ENCODE results near the gene CLMP.
"Not testable (repeated sequence)": the region's sequence is repeated elsewhere in the genome, so short reads cannot be mapped to it uniquely, and the experiment has no call there.

Gene CLMP

GRCh38 chr11:123100379-123101085, 94.5 kb downstream of the CLMP start:
- no peak for DNase-seq (ENCODE audit: low read depth)
- no peak overlapping the region for H3K4me3 ChIP-seq (ENCODE audit: low read length)
- TF ChIP-seq CTCF (conservative IDR thresholded peaks at IDR 0.05; ENCODE audit: low read length) = no peak

- DNase-seq (ENCODE audit: low read depth) = no peak
- H3K4me3 ChIP-seq (ENCODE audit: low read length) = no peak overlapping the region
- no peak for TF ChIP-seq CTCF (conservative IDR thresholded peaks at IDR 0.05; ENCODE audit: low read length)
Observed at GRCh38 chr11:123098990-123099389, 96.1 kb downstream of the CLMP start.

- H3K4me3 ChIP-seq (ENCODE audit: low read length) = no peak overlapping the region
- no peak for TF ChIP-seq CTCF (conservative IDR thresholded peaks at IDR 0.05; ENCODE audit: low read length)
- DNase-seq (ENCODE audit: low read depth) = no peak
Observed at GRCh38 chr11:123093739-123094138, 101.3 kb downstream of the CLMP start.

GRCh38 chr11:123091506-123091905, 103.5 kb downstream of the CLMP start:
- no peak for TF ChIP-seq CTCF (conservative IDR thresholded peaks at IDR 0.05; ENCODE audit: low read length)
- no peak overlapping the region for H3K4me3 ChIP-seq (ENCODE audit: low read length)
- DNase-seq (ENCODE audit: low read depth) = no peak

GRCh38 chr11:123090168-123090567, 104.9 kb downstream of the CLMP start:
- not testable (repeated sequence) for H3K4me3 ChIP-seq (ENCODE audit: low read length); DNase-seq (ENCODE audit: low read depth)

GRCh38 chr11:123088896-123089295, 106.2 kb downstream of the CLMP start:
- DNase-seq (ENCODE audit: low read depth); H3K4me3 ChIP-seq (ENCODE audit: low read length): not testable (repeated sequence)

GRCh38 chr11:123087657-123088056, 107.4 kb downstream of the CLMP start:
- not testable (repeated sequence) for H3K4me3 ChIP-seq (ENCODE audit: low read length); DNase-seq (ENCODE audit: low read depth)

GRCh38 chr11:123086305-123086704, 108.7 kb downstream of the CLMP start:
- H3K4me3 ChIP-seq (ENCODE audit: low read length) = no peak overlapping the region
- TF ChIP-seq CTCF (conservative IDR thresholded peaks at IDR 0.05; ENCODE audit: low read length) = no peak
- DNase-seq (ENCODE audit: low read depth) = no peak

- TF ChIP-seq CTCF (conservative IDR thresholded peaks at IDR 0.05; ENCODE audit: low read length) = no peak
- H3K4me3 ChIP-seq (ENCODE audit: low read length) = no peak overlapping the region
- no peak for DNase-seq (ENCODE audit: low read depth)
Observed at GRCh38 chr11:123085497-123085896, 109.6 kb downstream of the CLMP start.
